DMS53 treated with DMSO at 0.1 percent for 48 hours (cell line): Measurements from ENCODE around the gene SLC7A11.
"Not testable (repeated sequence)": the region's sequence is repeated elsewhere in the genome, so short reads cannot be mapped to it uniquely, and the experiment has no call there.

Experiments used
- DNase-seq: peaks from one replicate; lab custom pipeline; 2025; ENCODE audit not compliant: unreplicated experiment; lab: John Stamatoyannopoulos, UW

The SLC7A11 gene

DNA sequence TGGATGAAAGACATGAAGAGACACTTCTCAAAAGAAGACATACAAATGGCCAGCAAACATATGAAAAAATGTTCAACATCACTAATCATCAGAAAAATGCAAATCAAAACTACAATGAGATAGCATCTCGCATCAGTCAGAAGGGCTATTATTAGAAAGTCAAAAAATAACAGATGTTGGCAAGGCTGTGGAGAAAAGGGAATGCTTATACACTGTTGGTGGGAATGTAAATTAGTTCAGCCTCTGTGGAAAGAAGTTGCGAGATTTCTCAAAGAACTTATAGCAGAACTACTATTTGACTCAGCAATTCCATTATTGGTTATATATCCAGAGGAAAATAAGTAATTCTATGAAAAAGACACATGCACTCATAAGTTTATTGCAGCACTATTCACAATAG lies 31.6 kb downstream of the SLC7A11 start:
- DNase-seq = not testable (repeated sequence)

DNA sequence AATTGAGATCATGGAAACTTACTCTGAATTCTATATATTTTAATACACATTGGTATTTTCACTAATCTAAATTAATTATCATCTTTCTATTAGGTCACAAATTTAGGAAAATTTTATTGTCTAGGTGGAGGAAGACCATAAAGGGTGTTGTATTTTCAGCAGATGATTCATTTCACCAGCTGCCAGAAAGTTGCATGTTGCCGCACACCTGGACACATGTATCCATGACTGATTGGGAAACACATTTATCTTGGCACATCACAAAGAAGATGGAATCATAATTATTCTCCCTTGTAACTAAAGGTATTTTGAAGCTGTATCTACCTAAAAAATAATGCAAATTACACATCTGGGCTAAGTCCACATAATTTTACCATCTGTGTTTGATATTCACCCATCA lies 33.1 kb downstream of the SLC7A11 start:
- DNase-seq = no peak

DNA sequence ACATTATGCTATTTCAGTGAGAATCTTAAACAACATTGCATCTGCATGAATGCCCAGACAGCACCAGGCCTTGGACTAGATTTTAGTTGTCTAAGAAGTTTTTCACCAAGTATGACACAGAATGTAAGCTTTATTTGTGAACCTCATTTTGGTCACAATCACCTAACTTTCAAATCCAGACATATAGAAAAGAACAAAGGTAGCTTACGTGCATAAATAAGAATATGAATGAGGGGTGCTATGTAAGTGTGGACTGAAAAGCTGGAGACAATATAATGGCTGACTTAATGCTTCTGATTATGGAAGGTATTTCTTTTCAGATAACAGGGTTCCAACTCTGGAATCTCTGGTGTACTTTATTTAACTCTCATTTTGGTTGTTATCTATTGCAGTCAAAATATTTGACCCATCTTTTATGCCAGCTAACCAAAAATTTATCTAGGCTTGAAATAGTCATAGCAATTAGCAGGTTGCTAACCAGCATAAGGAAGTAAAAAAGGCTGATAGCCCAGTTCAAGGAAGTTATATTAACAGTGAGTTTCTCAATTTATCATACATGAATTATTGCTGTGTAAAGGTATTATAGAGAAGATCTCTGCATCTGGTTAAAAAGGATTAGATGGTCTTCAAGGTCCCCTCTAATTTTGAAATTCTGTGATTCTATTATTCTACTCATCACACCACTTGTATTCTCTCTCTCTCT lies 36.5 kb downstream of the SLC7A11 start:
- DNase-seq = no peak

DNA sequence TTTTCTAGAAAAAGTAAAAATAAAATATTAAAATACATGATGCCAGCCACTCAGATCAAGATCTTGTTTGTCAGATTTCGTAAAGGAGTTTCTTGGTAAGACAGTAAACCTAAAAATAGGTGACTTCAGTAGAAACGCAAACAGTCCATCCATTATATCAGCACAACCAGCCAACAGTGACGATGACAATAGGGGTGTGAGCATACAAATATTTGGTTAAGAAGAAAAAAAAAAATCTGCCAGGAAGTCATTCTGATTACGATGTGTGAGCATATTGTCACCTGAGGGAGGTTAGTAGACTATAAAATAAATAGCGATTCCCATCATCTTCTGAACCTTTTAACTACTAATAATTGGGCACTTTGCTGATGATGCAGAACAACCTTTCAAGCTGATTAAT lies 37.6 kb downstream of the SLC7A11 start:
- peak; percentile 80 for DNase-seq

DNA sequence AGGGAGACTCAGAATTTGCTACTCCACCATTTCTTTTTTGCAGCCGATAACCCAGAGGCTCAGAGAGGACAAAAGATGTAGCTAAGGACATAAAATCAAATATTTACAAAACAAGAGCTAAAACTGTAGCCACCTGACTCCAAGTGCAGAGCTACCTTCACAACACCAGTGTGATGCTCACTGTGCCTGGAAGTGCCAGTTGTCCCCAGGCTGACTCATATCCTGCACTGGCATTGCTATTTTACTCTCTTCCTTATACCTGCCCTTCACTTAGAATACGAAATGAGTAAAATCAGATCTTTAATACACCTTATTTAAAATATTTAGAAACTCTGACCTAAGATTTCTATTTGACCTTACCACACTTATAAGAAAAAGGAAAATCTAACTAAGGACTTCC lies 39.5 kb downstream of the SLC7A11 start:
- DNase-seq = peak; percentile 72

DNA sequence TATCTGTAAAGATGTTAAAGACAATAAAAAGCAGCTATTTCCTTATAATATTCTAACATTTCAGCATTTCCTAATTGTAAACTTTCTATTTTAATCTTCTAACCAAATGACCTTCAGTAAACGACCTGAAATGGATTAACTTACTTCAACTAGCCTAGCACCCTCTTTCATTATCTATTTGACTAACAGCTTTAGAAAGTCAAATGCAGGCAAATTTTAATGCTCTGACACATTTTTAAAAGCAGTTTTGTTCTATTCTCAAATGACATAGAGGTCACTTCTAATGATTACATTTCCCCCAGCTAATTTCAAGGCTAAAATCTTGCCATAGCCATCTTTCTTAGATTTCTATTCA lies 41.9 kb downstream of the SLC7A11 start:
- no peak for DNase-seq

DNA sequence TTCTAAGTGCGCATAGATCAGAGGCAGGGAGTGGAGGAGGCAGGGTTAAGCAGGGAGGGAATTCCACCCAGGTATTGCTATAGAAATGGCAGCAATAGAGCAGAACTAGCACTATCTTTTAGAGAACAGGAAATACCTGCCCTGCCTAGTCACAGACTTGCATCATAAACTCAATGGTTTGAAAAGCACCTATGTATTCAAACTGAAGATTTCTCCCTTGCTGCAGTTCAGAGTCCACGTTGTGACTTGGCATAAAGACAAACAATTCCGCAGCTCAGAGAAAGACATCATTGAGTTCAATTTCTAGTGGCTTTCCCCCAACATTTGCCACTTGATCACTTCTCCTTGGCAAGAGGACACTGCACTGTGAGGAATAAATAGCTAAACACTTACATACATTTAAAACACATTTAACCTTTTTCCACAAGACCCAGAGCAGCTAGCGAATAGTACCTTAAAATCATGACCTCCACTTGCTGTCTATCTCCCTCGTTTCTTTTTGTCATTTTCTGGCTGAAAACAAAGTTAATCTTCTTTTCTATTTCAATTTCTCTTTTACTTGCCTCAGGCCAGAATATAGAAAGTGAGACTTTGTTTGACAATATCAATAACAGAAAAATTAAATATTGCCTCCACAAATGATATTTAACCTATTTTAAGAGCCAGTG lies 42.4 kb downstream of the SLC7A11 start:
- DNase-seq = peak; percentile 92

DNA sequence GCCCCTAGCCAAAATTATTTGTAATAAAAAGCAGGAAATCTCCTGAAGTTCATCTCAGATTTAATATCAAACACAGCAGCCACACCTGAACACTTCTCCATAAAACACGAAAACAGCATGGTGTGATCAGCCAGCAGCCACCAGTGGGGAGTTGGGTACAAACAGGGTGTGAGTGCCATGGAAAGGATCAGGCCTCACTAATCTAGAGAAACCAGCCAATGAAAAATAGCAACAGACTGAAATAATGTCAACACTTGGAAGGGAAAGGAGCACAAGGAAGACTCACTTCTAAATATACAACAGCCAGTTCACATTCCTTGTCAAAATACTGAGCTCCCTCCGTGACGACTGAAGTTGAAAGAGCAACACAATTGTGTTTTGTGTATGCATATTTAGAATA lies 46.0 kb downstream of the SLC7A11 start:
- no peak for DNase-seq

DNA sequence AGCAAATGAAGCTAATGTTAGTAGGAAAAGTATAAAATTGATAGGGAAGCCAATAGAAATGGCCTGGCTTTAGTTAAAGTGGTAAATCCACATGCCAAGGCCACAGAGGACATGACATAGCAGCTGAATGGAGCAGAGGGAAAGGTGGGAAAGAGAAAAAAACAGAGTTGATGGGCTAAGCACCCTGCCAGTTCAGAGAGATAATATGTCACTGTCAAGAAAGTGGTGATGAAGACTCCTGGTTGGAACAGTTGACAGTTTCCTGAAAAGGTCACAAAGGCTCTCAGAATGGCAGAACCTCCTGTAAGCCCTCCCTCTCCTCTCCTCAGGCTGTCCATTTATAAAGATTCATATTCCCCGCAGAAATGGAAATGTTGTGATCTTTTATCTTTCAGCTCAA lies 48.2 kb downstream of the SLC7A11 start:
- no peak for DNase-seq

DNA sequence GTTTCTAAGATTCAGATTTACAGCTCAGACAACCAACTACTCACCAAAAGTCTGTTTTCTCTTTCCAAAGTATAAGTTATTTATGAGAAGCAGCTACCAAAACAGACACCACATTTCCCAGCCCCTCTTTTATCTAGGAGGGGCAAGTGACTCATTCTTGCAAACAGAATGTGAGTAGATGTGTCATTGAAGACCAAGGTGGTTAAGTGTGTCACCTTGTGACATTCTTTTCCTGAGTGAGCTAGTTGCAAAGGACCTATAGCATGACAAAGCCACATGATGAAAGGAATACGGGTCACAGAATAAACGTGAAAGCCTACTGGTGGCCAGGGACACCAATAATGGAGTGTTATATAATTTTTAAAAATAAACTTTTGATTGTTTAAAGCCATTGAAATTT lies 50.0 kb downstream of the SLC7A11 start:
- peak; percentile 5 for DNase-seq

DNA sequence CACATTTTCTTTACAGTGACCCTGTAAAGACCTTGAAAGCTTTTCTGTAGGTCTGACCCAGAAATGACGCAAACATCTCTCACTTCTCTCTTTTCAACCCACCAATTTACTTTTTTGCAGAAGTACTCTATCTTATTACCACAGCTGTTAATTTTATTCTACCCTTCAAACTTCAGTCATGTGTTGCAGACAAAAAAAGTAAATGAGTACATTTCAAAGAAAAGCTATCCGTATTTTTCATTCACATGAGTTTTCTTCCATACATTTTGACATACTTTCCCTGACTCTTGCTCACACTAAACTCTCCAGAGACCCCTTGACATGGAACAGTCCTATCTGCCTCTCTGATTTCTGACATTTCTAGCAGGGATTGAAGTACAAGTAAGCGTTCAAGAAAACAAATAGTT lies 51.7 kb downstream of the SLC7A11 start:
- no peak for DNase-seq

DNA sequence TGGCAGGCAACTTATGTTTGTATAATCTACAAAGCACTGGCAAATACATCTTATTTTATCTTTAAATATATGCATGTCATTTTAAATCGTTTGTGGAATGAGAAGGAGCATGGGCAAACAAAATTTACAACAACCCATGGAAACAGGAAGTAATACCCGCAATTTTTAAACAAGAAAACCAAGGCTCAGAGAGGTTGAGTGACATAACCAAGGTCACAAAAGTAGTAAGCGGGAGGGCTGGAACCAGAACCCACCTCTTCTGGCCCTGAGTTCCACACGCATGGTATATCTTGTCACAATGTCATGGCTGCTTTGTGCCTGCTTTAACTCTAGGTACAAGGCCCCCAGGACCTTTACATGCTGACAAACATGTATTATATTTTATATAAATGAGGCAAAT lies 52.9 kb downstream of the SLC7A11 start:
- no peak for DNase-seq

DNA sequence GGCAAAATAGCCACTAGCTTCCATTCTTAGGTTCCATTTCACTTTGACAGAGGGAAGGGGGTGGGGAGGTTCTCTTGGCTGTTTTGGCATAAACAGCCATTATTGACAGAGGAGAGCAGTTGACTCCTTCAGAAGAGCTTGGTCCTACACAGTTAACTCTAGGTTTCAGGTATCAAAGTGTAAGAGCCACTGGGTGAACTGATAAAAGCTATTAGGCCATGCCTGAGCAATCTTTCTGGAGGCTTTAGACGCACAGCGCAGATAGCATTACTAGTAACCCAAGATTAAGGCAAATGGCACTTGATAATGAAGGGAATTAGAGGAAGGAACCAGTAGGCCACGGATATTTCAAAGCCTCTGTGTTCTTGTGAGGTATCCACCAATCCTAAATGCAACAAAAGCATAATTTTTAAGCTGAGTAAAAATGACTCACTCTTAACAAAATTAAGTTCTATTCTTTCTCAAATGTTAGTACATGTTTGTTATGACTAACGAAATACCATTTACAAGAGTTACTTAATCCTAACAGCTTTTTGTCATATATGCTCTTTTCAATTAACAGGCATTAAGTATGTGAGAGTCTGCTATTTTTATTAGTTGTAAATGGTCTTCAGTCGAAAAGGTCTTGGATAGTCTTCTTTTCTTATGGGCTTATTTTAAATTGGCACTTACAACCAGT lies 53.6 kb downstream of the SLC7A11 start:
- no peak for DNase-seq

DNA sequence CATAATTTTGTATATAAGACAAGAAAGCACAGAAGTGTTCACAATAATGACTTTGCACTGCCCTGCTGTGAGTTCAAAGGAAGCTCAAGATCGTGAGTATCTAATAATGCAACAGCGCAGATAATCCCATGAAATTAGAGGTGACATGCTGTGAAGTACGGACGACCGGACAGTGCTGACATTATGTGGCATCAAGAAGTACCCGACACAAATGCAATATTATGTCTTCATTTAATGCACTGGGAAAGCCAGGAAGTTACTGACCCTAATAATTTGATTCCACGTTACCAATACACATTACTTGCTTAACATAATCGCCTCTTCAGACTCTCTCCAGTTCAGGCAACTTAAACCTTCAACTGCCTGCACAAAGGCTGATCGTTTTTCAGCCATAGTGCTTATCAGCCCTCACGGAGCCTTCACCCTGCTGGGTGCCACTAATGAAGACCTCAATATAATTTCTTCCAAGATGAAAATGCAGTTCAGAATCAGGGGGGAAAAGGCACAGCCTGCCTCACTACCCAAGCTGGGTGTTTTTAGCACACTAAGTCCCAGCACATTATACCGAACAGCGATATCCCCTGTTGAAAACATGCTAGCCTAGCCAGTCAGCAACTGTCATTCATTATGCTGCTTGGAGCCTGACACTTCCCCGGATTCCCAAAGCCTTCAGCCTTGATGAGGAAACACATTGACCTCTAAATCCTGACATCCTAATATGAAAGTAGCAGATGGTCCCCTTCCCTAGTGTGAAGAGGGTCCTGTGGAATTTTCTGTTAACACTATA lies 56.1 kb downstream of the SLC7A11 start:
- no peak for DNase-seq

DNA sequence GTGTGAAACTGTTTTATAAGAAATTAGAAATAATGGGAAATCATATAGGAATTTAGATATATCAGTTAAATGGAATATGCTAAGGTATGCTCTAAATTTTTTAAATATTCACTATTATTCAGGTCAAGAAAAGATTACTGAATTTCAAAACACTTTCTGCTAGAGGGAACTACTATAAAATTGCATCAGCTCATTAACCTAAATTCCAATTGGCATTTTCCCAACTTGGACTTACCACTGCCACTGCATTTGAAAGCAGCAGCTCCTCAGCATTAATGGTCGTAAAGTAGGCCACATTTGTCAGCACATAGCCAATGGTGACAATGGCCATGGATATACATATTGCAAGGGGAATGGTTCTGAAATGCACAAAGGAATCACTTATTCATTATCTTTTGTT lies 57.3 kb downstream of the SLC7A11 start:
- no peak for DNase-seq

DNA sequence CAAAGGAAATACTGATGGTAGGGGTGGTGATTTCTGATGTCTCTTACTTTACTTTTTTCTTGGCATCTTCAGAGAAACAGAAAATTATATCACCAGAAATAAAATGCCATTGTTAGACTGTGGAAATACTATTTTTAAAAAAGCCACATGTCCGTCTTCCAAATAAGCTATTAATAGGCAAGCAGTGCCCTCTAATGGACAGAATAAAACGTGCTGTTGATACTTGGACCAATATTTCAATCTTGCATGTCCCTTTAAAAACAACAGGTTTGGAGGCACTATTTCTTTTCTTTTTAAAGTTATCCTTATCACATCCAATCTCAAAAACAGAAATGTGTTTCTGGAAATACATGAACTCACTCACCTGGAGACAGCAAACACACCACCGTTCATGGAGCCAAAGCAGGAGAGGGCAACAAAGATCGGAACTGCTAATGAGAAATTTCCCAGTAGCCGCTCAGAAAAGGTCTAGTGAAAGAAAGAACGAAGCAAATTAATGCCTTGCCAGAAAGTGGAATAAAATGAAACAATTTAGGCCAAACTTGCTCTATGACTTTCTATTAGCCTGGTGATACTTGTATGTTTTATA lies 59.2 kb downstream of the SLC7A11 start:
- DNase-seq = peak; percentile 16

DNA sequence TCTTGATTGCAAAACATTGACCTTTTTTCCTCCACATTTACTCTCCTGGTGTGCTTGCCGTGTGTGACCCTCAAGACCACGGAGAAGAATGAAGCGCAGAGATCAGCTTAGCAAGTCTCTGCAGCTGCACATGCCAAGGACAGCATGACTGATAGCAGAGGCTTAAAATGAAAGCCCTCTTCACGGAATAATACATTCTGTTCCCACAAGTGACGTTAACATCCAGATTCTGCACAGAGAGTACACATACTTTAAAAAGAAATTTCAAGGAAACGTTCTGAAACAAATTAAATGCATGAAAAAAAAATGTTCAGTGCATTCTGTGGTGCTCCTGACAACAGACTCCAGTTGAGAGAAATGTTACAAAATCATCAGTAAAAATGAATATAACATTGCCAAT lies 60.9 kb downstream of the SLC7A11 start:
- no peak for DNase-seq

DNA sequence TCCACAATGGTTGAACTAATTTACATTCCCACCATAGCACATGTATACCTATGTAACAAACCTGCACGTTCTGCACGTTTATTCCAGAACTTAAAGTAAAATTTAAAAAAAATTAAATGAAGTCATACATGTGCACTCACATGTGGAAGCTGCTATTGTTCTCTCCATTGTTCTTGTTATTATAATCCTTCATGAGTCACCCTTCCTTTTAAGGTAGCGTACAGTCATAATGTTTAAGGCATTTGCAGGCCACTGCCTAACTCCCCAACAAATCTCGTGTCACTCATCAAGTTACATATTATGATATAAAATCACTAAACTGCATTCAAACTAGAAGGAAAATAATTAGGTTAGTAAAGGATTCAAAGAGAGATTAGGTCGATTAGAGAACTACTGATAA lies 63.6 kb downstream of the SLC7A11 start:
- no peak for DNase-seq

DNA sequence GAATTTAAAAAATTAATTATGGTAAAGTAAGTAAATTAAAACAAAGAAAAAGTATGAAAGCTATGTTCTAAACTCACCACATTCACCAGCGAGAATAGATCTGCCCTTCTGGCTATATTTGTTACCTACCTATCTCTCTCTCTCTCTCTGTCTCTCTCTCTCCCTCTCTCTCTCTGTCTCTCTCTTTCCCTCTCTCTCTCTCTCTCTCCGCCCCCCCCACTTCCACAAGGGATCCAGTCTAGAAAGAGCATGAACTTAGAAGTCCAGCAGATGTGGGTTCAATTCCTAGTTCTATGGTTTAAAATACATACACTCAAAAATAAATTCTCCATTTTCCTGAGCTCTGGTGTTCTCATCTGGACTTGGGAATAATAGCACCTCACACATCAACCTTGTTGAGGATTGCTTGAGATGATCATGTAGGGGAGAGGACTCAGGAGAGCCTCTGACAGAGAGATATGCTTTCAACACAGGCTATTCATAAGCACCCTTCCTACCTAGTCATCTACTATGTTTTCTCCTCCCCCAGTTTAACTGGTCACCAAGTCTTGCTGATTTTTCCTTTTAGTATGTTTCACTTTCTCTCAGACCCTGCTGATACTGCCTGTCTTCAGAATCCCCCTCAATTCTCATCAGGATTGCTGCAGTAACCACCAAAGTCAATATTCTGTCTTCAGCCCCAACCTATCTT lies 64.7 kb downstream of the SLC7A11 start:
- DNase-seq = no peak

DNA sequence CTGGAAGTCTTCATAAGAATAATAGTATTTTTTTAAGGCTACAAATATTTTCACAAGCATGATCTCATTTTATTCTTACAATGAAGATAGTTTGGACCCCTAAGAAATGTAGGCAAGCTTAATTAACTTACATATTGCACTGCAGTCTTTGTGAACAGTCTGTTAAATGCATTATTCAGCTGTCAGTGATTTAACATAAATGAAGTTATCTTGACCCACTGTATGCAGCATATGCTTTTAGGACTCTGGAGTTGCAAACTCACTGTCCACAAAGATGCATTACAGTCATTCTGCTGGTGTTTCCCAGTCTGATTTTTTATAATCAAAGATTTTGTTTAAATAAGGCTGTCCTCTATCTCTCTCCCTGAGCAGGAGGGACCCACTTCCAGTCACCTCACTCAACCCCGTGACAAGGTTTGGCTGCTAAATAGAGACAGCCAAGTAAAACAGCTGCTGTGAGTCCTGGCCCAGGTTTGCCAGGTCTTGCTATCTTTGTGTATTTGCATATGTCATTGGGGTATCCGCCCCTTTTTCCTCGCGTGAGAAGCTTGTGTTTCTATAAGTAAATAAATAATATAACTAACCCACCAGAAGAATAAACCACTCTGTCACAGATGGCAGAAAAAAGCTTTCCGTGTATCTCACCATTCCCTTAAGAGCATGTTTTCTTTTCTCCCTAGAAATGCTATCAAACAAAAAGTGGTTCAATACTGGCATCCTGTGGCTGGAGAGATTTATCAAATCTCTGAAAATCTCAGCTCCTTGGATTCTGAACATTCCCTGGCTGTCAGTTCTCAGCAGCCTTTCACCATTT lies 67.0 kb downstream of the SLC7A11 start:
- DNase-seq = no peak
